Measurements from ENCODE around the gene ARMC6.

Gene ARMC6

GRCh38 chr19:19056636-19057275 is 23.4 kb downstream of the ARMC6 start:
- DNase-seq: no peak

- no peak for DNase-seq
Measured at GRCh38 chr19:19057317-19057716, 23.9 kb downstream of the ARMC6 start.

GRCh38 chr19:19057720-19058119 is 24.3 kb downstream of the ARMC6 start:
- no peak for DNase-seq

GRCh38 chr19:19059018-19059836 is 25.8 kb downstream of the ARMC6 start:
- no peak for DNase-seq

- no peak for DNase-seq
Measured at GRCh38 chr19:19059837-19060611, 26.6 kb downstream of the ARMC6 start.

GRCh38 chr19:19061506-19061905 is 28.1 kb downstream of the ARMC6 start:
- DNase-seq: no peak

- DNase-seq: peak; percentile 30
Measured at GRCh38 chr19:19062454-19063182, 29.2 kb downstream of the ARMC6 start.

GRCh38 chr19:19063183-19064097 is 30.0 kb downstream of the ARMC6 start, which contains the start of gene SLC25A42:
Gene SLC25A42, plus strand, starts transcription at chr19:19063994. Its CDS starts 32,131 bp downstream, at chr19:19096125.
- DNase-seq: peak; percentile 99

- no peak for DNase-seq
Measured at GRCh38 chr19:19064098-19064722, 30.8 kb downstream of the ARMC6 start.

GRCh38 chr19:19064811-19065745 is 31.7 kb downstream of the ARMC6 start:
- DNase-seq: peak; percentile 34

- DNase-seq: no peak
Measured at GRCh38 chr19:19067276-19068072, 34.1 kb downstream of the ARMC6 start.

- no peak for DNase-seq
Measured at GRCh38 chr19:19068659-19069654, 35.6 kb downstream of the ARMC6 start.

- no peak for DNase-seq
Measured at GRCh38 chr19:19071897-19072296, 38.5 kb downstream of the ARMC6 start.

- DNase-seq: no peak
Measured at GRCh38 chr19:19074196-19074882, 40.9 kb downstream of the ARMC6 start.

GRCh38 chr19:19075126-19075525 is 41.7 kb downstream of the ARMC6 start:
- no peak for DNase-seq

GRCh38 chr19:19076476-19076875 is 43.1 kb downstream of the ARMC6 start:
- no peak for DNase-seq

GRCh38 chr19:19077103-19077502 is 43.7 kb downstream of the ARMC6 start:
- DNase-seq: no peak

Measured in activated CD4-positive, alpha-beta T cell treated with anti-CD3 and anti-CD28 coated beads, Interleukin-2, Interleukin-6, amounts not matched to agents 100 ng/mL and 50 ng/mL, durations not matched to agents 16 hours and 8 hours (primary cell).